ENCODE results near the gene UHRF2.
A peak's percentile ranks its signal among the peaks of the same experiment; 100 is the strongest.
"Not testable (repeated sequence)": the region's sequence is repeated elsewhere in the genome, so short reads cannot be mapped to it uniquely, and the experiment has no call there.

Gene UHRF2, protein sequence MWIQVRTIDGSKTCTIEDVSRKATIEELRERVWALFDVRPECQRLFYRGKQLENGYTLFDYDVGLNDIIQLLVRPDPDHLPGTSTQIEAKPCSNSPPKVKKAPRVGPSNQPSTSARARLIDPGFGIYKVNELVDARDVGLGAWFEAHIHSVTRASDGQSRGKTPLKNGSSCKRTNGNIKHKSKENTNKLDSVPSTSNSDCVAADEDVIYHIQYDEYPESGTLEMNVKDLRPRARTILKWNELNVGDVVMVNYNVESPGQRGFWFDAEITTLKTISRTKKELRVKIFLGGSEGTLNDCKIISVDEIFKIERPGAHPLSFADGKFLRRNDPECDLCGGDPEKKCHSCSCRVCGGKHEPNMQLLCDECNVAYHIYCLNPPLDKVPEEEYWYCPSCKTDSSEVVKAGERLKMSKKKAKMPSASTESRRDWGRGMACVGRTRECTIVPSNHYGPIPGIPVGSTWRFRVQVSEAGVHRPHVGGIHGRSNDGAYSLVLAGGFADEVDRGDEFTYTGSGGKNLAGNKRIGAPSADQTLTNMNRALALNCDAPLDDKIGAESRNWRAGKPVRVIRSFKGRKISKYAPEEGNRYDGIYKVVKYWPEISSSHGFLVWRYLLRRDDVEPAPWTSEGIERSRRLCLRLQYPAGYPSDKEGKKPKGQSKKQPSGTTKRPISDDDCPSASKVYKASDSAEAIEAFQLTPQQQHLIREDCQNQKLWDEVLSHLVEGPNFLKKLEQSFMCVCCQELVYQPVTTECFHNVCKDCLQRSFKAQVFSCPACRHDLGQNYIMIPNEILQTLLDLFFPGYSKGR

DNA sequence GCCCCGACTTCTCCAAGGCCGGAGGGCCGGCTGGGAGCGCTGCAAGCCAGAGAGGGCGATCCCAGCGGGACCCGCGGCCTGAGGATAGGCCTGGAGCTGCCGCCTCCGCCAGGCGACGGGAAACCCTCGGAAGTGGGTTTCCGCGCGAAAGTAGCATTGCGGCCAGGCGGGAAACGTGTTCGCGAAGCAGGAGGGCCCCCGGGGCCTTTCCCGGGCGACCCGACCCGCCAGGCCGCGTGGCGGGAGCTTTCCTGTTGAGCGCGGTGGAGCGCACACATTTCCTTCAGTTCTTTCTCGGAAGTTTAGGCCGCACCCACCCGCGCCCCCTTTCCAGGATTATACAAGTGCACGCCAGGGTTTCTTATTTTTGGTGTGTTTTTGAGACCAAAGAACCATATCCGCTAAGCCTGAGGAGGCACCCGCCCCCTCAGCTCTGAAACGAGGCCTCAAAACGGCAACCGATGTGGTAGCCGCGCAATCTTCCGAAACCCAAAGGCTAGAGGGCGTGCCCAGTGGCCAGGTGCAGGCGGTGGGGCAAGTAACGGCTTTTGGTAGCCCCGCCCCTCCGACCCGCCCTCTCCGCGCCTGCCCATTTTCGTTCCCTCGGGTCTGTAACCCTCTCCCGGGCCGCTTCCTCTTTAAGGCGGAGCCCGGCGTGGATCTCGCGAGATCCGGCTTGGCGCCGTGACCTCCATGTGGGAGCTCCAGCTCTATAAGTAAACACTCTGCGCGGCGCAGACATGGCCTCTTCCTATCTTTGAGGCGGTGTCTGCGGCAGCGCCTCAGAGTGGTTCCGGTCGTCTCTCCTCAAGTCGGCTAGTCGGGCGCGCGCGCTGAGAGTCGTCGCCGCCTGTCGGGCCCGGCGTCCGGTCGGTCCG is at the start of gene UHRF2:
Gene UHRF2, plus strand, starts transcription at position 713 of the 878 bp plus-strand sequence. CDS start 292 bp downstream, outside the sequence.
- Histone ChIP-seq H3K4me1 (ENCODE audit: control insufficient read depth, insufficient read depth, low read length) (peaks cover 8% of the 10 kb centered on the region; the same call in 1 of the 2 replicates), H3K4me3 (ENCODE audit: low read depth, low read length) (peak within 1 kb of the TSS; percentile 81), H3K9me3 (ENCODE audit: control insufficient read depth, insufficient read depth, low read depth, low read length) (no peaks in the 10 kb centered on the region), H3K27me3 (ENCODE audit: control insufficient read depth, insufficient read depth, low read length) (peaks cover 38% of the 10 kb centered on the region), H3K9ac (ENCODE audit: low read length) (peak within 1 kb of the TSS; percentile 85), H3K36me3 (ENCODE audit: control insufficient read depth, insufficient read depth, low read length) (peaks cover 3% of the 10 kb centered on the region; the same call in 1 of the 2 replicates), H3K27ac (ENCODE audit: low read depth, low read length) (peak within 1 kb of the TSS; percentile 80)

DNA sequence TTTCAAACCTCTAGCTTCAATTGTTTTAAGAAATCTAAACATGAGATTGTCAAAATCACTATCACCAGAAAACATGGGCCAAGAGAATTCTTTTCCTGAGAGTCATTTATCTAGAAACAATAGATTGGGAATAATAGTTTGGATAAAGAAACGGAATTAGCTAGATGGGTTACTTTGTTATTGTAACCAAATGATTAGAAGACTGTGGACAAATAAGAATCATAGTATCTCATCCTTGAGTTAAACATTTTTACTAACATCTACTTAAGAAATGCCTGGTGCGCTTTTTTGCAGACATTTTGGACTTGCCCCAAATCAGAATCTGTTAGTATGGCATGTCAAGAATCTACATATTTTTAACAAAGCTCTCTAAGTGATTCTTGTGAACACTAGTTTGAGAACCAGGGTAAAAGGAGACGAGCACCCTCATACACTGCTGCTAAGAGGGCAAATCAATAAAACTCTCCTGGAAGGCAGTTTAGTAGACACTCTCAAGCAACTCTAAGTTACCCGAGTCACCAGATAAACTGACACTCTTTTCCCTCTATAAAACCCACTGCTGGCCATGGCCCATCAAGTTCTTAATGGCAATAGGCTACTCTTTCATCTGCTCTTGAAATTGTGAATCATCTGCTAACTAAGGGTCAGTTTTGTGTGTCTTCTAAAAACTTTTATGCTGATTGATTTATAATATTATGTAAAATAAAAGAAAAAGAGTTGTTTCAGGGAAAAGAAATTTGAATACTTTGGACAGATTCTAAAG is 45.7 kb upstream of the UHRF2 start:
- Histone ChIP-seq H3K4me3 (ENCODE audit: low read depth, low read length) (no peak overlapping the region), H3K27ac (ENCODE audit: low read depth, low read length) (no peak overlapping the region), H3K9me3 (ENCODE audit: control insufficient read depth, insufficient read depth, low read depth, low read length) (peaks cover 30% of the 10 kb centered on the region), H3K4me1 (ENCODE audit: control insufficient read depth, insufficient read depth, low read length) (no peaks in the 10 kb centered on the region), H3K27me3 (ENCODE audit: control insufficient read depth, insufficient read depth, low read length) (no peaks in the 10 kb centered on the region), H3K9ac (ENCODE audit: low read length) (no peak overlapping the region), H3K36me3 (ENCODE audit: control insufficient read depth, insufficient read depth, low read length) (no peaks in the 10 kb centered on the region)

DNA sequence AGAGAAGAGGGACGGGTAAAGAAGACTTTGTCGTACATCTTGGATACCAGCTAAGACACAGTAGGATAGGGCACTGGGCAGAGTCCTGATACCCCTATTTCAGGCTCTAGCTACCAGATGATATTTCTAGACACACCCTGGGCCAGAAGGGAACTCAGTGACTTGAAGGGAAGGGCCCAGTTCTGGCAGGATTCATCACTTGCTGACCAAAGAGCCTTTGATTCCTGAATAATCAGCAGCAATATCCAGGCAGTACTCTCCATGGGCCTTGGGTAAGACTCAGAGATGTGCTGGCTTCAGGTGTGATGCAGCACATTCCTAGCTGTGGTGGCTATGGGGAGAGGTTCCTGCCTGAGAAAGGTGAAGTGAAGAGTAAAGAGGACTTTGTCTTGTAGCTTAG is 44.2 kb upstream of the UHRF2 start:
- H3K27ac ChIP-seq (ENCODE audit: low read depth, low read length) = no peak overlapping the region
- no peaks in the 10 kb centered on the region for H3K27me3 ChIP-seq (ENCODE audit: control insufficient read depth, insufficient read depth, low read length)
- H3K4me3 ChIP-seq (ENCODE audit: low read depth, low read length) = no peak overlapping the region
- H3K9ac ChIP-seq (ENCODE audit: low read length) = no peak overlapping the region
- H3K36me3 ChIP-seq (ENCODE audit: control insufficient read depth, insufficient read depth, low read length) = no peaks in the 10 kb centered on the region
- H3K9me3 ChIP-seq (ENCODE audit: control insufficient read depth, insufficient read depth, low read depth, low read length) = peaks cover 38% of the 10 kb centered on the region
- H3K4me1 ChIP-seq (ENCODE audit: control insufficient read depth, insufficient read depth, low read length) = no peaks in the 10 kb centered on the region

DNA sequence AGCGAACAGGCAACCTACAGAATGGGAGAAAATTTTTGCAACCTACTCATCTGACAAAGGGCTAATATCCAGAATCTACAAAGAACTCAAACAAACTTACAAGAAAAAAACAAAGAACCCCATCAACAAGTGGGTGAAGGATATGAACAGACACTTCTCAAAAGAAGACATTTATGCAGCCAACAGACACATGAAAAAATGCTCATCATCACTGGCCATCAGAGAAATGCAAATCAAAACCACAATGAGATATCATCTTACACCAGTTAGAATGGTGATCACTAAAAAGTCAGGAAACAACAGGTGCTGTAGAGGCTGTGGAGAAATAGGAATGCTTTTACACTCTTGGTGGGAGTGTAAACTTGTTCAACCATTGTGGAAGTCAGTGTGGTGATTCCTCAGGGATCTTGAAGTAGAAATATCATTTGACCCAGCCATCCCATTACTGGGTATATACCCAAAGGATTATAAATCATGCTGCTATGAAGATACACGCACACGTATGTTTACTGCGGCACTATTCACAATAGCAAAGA is 31.5 kb upstream of the UHRF2 start:
- H3K4me1 ChIP-seq (ENCODE audit: control insufficient read depth, insufficient read depth, low read length); H3K4me3 ChIP-seq (ENCODE audit: low read depth, low read length); H3K9me3 ChIP-seq (ENCODE audit: control insufficient read depth, insufficient read depth, low read depth, low read length); H3K27me3 ChIP-seq (ENCODE audit: control insufficient read depth, insufficient read depth, low read length); H3K9ac ChIP-seq (ENCODE audit: low read length); H3K27ac ChIP-seq (ENCODE audit: low read depth, low read length); H3K36me3 ChIP-seq (ENCODE audit: control insufficient read depth, insufficient read depth, low read length): not testable (repeated sequence)

DNA sequence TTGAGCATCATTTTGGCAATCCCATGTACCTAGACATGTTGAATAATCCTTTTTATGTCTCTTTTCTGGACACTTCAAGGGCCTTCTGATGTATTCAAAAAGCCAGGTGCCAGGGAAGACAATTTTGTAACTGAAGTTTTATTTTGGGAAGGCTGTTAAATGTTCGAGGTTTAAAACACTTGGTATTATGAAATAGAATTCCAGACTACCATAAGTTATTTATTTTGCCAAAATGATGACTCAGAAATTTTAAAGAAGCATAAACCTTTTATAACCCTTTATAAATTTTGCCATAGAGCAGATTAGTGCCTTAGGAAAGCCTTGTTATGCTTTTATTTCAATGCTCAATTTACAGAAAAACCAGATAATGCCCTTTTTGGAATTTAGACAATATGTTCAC is 30.3 kb upstream of the UHRF2 start:
- H3K4me3 ChIP-seq (ENCODE audit: low read depth, low read length) = no peak overlapping the region
- H3K4me1 ChIP-seq (ENCODE audit: control insufficient read depth, insufficient read depth, low read length) = no peaks in the 10 kb centered on the region
- no peak overlapping the region for H3K27ac ChIP-seq (ENCODE audit: low read depth, low read length)

DNA sequence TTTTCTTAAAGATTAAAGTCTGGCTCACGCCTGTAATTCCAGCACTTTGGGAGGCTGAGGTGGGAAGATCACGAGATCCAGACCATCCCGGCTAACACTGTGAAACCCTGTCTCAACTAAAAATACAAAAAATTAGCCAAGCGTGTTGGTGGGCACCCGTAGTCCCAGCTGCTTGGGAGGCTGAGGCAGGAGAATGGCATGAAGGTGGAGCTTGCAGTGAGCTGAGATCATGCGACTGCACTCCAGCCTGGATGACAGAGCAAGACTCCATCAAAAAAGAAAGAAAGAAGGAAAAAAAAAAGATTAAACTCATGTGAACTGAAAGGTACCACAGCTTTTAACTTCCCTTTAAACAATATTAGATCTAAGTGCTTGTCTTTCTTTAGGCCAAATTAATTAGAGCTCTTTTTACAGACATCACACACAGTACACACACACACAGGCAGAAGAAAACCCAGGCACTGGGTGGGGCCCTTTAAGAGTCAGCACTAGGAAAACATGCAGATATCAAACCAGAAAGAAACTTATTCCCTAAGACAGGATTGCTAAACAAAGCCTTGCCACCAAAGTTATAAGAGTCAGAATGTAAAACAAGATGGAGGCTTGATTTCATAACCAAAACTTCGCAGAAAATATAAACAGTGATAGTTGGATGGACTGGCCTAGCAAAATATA is 29.3 kb upstream of the UHRF2 start:
- no peaks in the 10 kb centered on the region for H3K4me1 ChIP-seq (ENCODE audit: control insufficient read depth, insufficient read depth, low read length)
- no peak overlapping the region for H3K4me3 ChIP-seq (ENCODE audit: low read depth, low read length)
- H3K36me3 ChIP-seq (ENCODE audit: control insufficient read depth, insufficient read depth, low read length) = no peaks in the 10 kb centered on the region
- no peaks in the 10 kb centered on the region for H3K27me3 ChIP-seq (ENCODE audit: control insufficient read depth, insufficient read depth, low read length)
- no peak overlapping the region for H3K9ac ChIP-seq (ENCODE audit: low read length)
- H3K27ac ChIP-seq (ENCODE audit: low read depth, low read length) = no peak overlapping the region
- no peaks in the 10 kb centered on the region for H3K9me3 ChIP-seq (ENCODE audit: control insufficient read depth, insufficient read depth, low read depth, low read length)

More for the DNA sequence above, 30.3 kb upstream of the UHRF2 start:
- H3K27me3 ChIP-seq (ENCODE audit: control insufficient read depth, insufficient read depth, low read length) = no peaks in the 10 kb centered on the region
- no peaks in the 10 kb centered on the region for H3K9me3 ChIP-seq (ENCODE audit: control insufficient read depth, insufficient read depth, low read depth, low read length)
- no peak overlapping the region for H3K9ac ChIP-seq (ENCODE audit: low read length)
- no peaks in the 10 kb centered on the region for H3K36me3 ChIP-seq (ENCODE audit: control insufficient read depth, insufficient read depth, low read length)

DNA sequence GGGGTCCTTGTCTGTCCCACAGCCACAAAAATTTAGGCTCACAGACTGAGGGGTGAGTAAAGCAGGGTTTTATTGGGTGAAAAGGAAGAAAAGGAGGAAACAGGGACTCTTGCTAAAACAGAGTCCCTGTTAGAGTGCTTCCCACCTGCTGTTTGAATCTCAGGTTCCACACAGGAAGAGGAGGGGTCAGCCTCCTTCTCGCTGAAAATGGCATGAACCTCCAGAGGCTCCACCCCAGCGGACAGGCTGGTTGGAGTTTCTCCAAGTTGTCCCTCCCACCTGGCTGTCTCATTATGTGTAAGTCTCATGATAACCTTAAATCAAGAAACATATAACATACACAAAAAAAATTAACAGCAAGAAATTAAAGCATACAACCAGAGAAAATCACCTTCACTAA is 28.3 kb upstream of the UHRF2 start:
- Histone ChIP-seq H3K27me3 (ENCODE audit: control insufficient read depth, insufficient read depth, low read length) (no peaks in the 10 kb centered on the region), H3K4me3 (ENCODE audit: low read depth, low read length) (no peak overlapping the region), H3K9me3 (ENCODE audit: control insufficient read depth, insufficient read depth, low read depth, low read length) (no peaks in the 10 kb centered on the region), H3K36me3 (ENCODE audit: control insufficient read depth, insufficient read depth, low read length) (no peaks in the 10 kb centered on the region), H3K4me1 (ENCODE audit: control insufficient read depth, insufficient read depth, low read length) (no peaks in the 10 kb centered on the region), H3K9ac (ENCODE audit: low read length) (no peak overlapping the region), H3K27ac (ENCODE audit: low read depth, low read length) (no peak overlapping the region)

DNA sequence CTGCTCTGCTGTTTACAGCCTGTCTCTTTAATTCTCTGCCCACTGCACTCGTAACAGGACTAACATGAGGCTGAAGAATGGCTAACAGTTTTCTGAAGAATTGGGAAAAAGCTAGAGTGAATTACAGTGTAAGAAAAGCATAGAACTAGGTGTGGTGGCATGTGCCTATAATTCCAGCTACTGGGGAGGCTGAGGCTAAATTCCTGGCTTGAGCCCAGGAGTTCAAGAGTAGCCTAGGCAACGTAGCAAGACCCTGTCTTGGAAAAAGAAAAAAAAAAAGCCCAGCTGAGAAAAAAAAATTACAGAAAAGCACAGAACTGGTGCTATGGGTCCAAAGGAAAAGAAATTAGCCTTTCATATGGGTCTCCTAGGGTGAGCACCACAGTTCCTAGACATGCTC is 13.9 kb upstream of the UHRF2 start:
- no peaks in the 10 kb centered on the region for H3K27me3 ChIP-seq (ENCODE audit: control insufficient read depth, insufficient read depth, low read length)
- no peaks in the 10 kb centered on the region for H3K36me3 ChIP-seq (ENCODE audit: control insufficient read depth, insufficient read depth, low read length)
- no peak overlapping the region for H3K4me3 ChIP-seq (ENCODE audit: low read depth, low read length)
- H3K9me3 ChIP-seq (ENCODE audit: control insufficient read depth, insufficient read depth, low read depth, low read length) = no peaks in the 10 kb centered on the region
- H3K9ac ChIP-seq (ENCODE audit: low read length) = no peak overlapping the region
- H3K4me1 ChIP-seq (ENCODE audit: control insufficient read depth, insufficient read depth, low read length) = no peaks in the 10 kb centered on the region
- H3K27ac ChIP-seq (ENCODE audit: low read depth, low read length) = no peak overlapping the region

DNA sequence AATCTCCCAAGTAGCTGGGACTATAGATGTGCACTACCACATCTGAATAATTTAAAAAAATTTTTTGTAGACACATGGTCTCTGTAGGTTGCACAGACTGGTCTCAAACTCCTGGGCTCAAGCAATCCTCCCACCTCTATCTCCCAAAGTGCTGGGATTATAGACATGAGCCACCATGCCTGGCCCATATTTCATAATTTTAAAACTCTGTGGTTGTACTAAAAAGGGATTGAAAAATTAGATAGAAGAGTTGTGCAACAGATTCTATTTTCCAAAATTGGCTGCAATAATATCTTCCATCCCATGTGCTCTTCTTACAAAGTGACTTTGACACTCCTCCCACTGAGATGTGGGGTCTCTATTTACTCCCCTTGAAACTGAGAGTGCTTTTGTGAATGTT is 7.6 kb upstream of the UHRF2 start:
- no peak overlapping the region for H3K9ac ChIP-seq (ENCODE audit: low read length)
- H3K4me3 ChIP-seq (ENCODE audit: low read depth, low read length) = no peak overlapping the region
- H3K27ac ChIP-seq (ENCODE audit: low read depth, low read length) = no peak overlapping the region
- H3K9me3 ChIP-seq (ENCODE audit: control insufficient read depth, insufficient read depth, low read depth, low read length) = no peaks in the 10 kb centered on the region
- no peaks in the 10 kb centered on the region for H3K36me3 ChIP-seq (ENCODE audit: control insufficient read depth, insufficient read depth, low read length)
- peaks cover 18% of the 10 kb centered on the region for H3K27me3 ChIP-seq (ENCODE audit: control insufficient read depth, insufficient read depth, low read length)
- H3K4me1 ChIP-seq (ENCODE audit: control insufficient read depth, insufficient read depth, low read length) = no peaks in the 10 kb centered on the region

DNA sequence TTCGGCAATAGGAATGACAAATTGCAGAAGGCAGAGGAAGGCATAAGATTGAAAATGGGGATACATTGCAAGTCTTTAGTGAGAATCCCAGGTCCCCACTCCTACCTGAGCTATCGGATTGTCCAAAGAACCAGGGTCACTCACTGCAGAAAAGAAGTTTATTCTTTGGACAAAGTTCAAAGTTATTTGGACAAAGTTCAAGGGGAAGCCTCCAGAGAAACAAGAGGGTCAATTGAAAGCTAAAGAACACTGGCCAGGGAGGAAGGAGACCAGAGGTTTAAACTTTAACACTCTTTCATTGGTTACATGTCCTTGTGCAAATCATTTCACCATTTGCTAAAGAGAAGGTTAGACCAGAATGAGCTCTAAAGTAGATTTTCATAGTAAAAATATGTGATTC is 5.2 kb upstream of the UHRF2 start:
- Histone ChIP-seq H3K36me3 (ENCODE audit: control insufficient read depth, insufficient read depth, low read length) (no peaks in the 10 kb centered on the region), H3K9ac (ENCODE audit: low read length) (no peak overlapping the region), H3K27ac (ENCODE audit: low read depth, low read length) (no peak overlapping the region)

More for the DNA sequence above, 5.2 kb upstream of the UHRF2 start:
- Histone ChIP-seq H3K27me3 (ENCODE audit: control insufficient read depth, insufficient read depth, low read length) (peaks cover 22% of the 10 kb centered on the region), H3K4me3 (ENCODE audit: low read depth, low read length) (no peak overlapping the region), H3K9me3 (ENCODE audit: control insufficient read depth, insufficient read depth, low read depth, low read length) (no peaks in the 10 kb centered on the region), H3K4me1 (ENCODE audit: control insufficient read depth, insufficient read depth, low read length) (no peaks in the 10 kb centered on the region)
